Right atrium auricular region (tissue), 2 donors: ENCODE data around the gene APOB. TPM values are rescaled to one million over a fixed set of nuclear protein-coding genes. Genes with fewer than 3 reads are reported as not detected.

Experiments used
- DNase-seq: peaks from one replicate; pipeline ENCODE4 v3.0.0-alpha.2; 2019; ENCODE audit warnings: low spot score
- H3K27ac ChIP-seq, 2 donors: fragments of 200-600 bp; sonication (generic); 1 replicate in 1 of 2; 2 replicates in 1 of 2; pipeline ENCODE4 v1.5.1; 2016 to 2019
- H3K27me3 ChIP-seq, 2 donors: fragments of 200-600 bp; sonication (generic); one replicate each; pipeline versions ENCODE4 v1.5.1 to v1.6.0; 2017 to 2019
- H3K36me3 ChIP-seq: fragments of 200-600 bp; sonication (generic); one replicate; pipeline ENCODE4 v1.5.1; 2016
- H3K4me1 ChIP-seq, 2 donors: fragments of 200-600 bp; sonication (generic); one replicate each; pipeline versions ENCODE4 v1.5.1 to v1.6.0; 2017 to 2019
- H3K4me3 ChIP-seq, 2 donors: fragments of 200-600 bp; sonication (generic); 1 replicate in 1 of 2; 2 replicates in 1 of 2; pipeline ENCODE4 v1.5.1; 2017 to 2019; ENCODE audit warnings: mild to moderate bottlenecking in 1 of 2, moderate library complexity in 1 of 2
- H3K9me3 ChIP-seq, 2 donors: fragments of 200-600 bp; sonication (generic); one replicate each; pipeline ENCODE4 v1.5.1; 2019
- CTCF ChIP-seq, 2 donors: fragments of 200-600 bp; sonication (generic); IDR thresholded peaks; one replicate each; pipeline ENCODE4 v1.5.1; 2019; ENCODE audit warnings: antibody characterized with exemption in 2 of 2
- total RNA-seq, 2 donors: library from RNA; depleted of rRNA; stranded (reverse); fragments of >200 nt; gene quantifications; one replicate each; pipeline ENCODE4 v1.1.0, GENCODE V29; 2016

Gene APOB
- total RNA-seq, 2 donors from 2014 or later = 20.1 to 45.3 TPM

DNA sequence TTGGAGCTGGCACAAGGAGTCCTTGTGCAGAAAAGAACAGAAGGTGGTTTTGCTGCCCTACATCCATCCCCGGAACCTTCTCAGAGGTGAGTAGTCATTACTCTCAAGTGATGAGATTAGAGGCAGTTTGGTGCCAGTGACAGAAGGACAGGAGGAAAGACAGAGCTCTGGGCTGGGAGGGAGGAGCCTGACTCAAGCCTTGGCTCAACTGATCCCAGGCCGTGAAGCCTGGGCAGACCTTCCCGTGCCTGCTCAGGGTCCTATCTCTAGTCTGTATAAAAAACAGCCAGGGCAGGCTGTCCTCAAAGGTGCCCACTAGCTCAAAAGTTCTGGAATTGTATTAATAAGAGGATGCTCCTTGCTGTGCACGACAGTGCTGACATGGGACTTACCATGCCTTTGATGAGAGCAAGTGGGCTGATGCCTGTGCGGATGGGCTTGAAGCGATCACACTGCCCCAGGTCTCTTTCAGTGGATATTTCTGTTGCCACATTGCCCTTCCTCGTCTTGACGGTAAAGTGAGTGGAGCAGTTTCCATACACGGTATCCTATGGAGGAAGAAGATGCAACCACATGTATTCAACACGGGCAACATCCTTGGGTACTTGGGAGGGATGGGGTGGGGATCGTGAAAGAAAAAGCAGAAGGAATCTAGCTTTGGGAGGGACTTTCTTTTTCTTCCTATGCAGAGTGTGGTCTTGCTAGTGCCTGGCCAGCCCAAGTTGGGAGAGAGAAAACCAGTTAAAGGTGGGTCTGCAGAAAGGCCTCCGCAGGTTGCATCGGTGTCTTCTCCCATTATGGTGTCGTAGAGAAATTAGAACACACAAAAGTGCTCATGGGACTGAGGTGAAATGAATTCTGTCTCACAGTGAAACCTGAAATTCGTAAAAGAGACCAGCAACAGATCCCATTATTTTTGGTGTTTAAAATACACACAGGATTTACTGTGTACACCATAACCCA, 6.9 kb downstream of the APOB start:
- Histone ChIP-seq H3K27ac (peak overlapping the region; percentile 78 to 88), H3K27me3 (no peaks in the 10 kb centered on the region), H3K36me3 (peaks cover 37% of the 10 kb centered on the region), H3K4me1 (peaks cover 0 to 12% of the 10 kb centered on the region in 2 donors), H3K4me3 (no peak overlapping the region), H3K9me3 (no peaks in the 10 kb centered on the region)
- DNase-seq = no peak
- TF ChIP-seq CTCF (IDR thresholded peaks at IDR 0.05) = no peak

DNA sequence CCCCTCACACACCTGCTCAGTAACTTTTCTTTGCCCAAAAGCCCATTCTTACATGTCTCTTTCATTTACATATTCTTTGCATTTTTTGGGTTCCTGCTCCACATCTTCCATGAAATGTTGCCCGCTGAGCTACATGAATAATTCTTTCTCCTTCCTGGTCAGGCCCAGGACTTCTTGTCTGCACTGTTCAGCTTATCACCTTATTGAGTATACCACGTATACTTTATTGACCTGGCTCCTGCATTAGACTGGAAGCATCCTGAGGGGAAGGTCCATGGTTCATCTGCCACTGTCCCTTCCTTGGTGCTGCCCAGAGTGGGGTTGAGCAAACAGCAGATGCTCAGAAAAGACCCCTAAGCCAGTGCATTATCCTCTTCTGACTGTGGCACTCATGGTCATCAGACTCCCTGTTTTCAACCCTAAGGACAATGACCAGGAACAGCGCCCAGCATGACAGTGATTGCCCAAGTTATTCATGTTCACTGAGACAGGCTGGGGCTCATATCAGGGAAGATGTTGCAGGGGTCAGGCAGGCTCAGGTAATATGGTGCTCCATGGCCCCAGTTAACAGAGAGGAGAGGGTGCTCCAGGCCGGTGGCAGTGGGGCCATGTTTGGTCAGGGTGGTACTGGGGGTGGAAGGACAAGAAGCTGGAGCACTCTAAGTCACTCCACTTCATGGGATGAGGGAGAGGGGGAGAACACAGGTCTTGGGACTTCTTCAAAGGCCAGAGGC, 7.7 kb downstream of the APOB start:
- Histone ChIP-seq H3K27ac (peak overlapping the region; percentile 32 to 88), H3K9me3 (no peaks in the 10 kb centered on the region), H3K4me3 (no peak overlapping the region), H3K27me3 (no peaks in the 10 kb centered on the region), H3K4me1 (peaks cover 0 to 12% of the 10 kb centered on the region in 2 donors), H3K36me3 (peaks cover 37% of the 10 kb centered on the region)
- no peak for TF ChIP-seq CTCF (IDR thresholded peaks at IDR 0.05)
- DNase-seq = no peak

- H3K4me1 ChIP-seq = peaks cover 0 to 12% of the 10 kb centered on the region in 2 donors
- H3K4me3 ChIP-seq = no peak overlapping the region
- DNase-seq = no peak
- TF ChIP-seq CTCF (IDR thresholded peaks at IDR 0.05) = no peak
- no peaks in the 10 kb centered on the region for H3K27me3 ChIP-seq
- peak overlapping the region in 1 of 2 donors; percentile 22 for H3K27ac ChIP-seq
- H3K36me3 ChIP-seq = peaks cover 37% of the 10 kb centered on the region
- no peaks in the 10 kb centered on the region for H3K9me3 ChIP-seq
Observed at GRCh38 chr2:21035282-21035973, 8.4 kb downstream of the APOB start.

- TF ChIP-seq CTCF (IDR thresholded peaks at IDR 0.05) = no peak
- H3K27me3 ChIP-seq = no peaks in the 10 kb centered on the region
- peaks cover 41% of the 10 kb centered on the region for H3K36me3 ChIP-seq
- DNase-seq = no peak
- no peak overlapping the region for H3K4me3 ChIP-seq
- H3K9me3 ChIP-seq = no peaks in the 10 kb centered on the region
- peak overlapping the region in 1 of 2 donors; percentile 22 for H3K27ac ChIP-seq
- peaks cover 0 to 11% of the 10 kb centered on the region in 2 donors for H3K4me1 ChIP-seq
Observed at GRCh38 chr2:21034972-21035279, 8.9 kb downstream of the APOB start.

DNA sequence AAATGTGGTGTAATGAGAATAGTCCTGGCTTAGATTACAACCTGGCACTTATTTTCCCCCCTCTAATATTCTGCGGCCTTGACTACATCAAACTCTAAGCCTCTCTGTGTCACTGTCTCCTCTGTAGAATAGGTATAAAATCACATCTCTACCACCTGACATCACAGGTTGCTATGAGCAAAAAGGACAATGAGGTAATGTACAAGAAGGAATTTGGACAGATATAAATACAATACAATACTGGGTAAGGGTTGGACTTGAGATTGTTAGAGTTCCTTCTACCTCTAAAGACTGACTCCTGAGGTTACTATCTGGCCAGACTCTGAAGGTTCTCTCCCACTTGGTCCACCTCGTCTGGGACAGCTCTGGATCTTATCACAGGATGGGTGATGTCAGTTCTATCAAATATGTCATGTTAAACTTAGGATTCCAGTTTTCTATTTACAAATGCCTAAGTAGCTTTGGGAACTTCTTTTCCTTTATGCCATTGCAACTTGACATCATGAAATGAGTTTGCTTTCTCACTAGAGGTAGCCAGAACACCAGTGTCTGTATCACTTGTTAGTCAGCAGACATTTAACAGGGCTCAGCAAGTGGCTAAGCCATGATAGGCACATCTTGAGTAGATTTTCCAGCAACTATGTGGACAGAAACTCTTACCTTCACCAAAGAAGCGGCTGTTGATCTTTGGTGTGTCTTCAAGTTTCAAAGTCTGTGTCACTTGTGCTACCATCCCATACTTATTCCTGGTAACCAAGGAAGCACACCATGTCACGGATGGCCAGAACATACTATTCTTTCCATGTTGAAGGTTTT, 9.5 kb downstream of the APOB start:
- Histone ChIP-seq H3K4me3 (no peak overlapping the region), H3K27ac (no peak overlapping the region), H3K9me3 (no peaks in the 10 kb centered on the region), H3K4me1 (peaks cover 0 to 5% of the 10 kb centered on the region in 2 donors), H3K36me3 (peaks cover 47% of the 10 kb centered on the region), H3K27me3 (no peaks in the 10 kb centered on the region)
- DNase-seq = no peak
- TF ChIP-seq CTCF (IDR thresholded peaks at IDR 0.05) = no peak
